ENCODE results near the gene PELO.

GRCh38 chr5:52800394-52801213 is 12.9 kb downstream of the PELO start:
- peak in 1 of 2 donors; percentile 10 for TF ChIP-seq CTCF (IDR thresholded peaks at IDR 0.05; ENCODE audit: extremely low read depth in 1 of 2, insufficient read depth in 1 of 2, low read depth in 1 of 2, low read length in 2 of 2)
- TF ChIP-seq POLR2AphosphoS5 (IDR thresholded peaks at IDR 0.05; ENCODE audit: insufficient read depth, low read depth, low read length) = peak; percentile 42
- no peak for TF ChIP-seq POLR2A (IDR thresholded peaks at IDR 0.05; ENCODE audit: low read depth, low read length)

Measured in endothelial cell of umbilical vein (primary cell).